Effector memory CD4-positive, alpha-beta T cell (primary cell): ENCODE measurements around the gene THAP7.

Experiments
- DNase-seq, 3 donors: peaks; one replicate each; pipeline ENCODE4 v3.0.0-alpha.2; 2020
- H3K27ac ChIP-seq: 2 replicates; pipeline ENCODE4 v1.7.0; 2013; ENCODE audit warnings: mild to moderate bottlenecking, low read length, moderate library complexity; ENCODE audit not compliant: insufficient read depth, poor library complexity, severe bottlenecking
- H3K27me3 ChIP-seq: replicated peaks from 2 replicates; pipeline ENCODE4 v1.7.0; 2013; ENCODE audit warnings: mild to moderate bottlenecking, low read length; ENCODE audit not compliant: insufficient read depth, control insufficient read depth, poor library complexity, severe bottlenecking
- H3K36me3 ChIP-seq: 2 replicates; pipeline ENCODE4 v1.7.0; 2013; ENCODE audit warnings: mild to moderate bottlenecking, low read length, moderate library complexity; ENCODE audit not compliant: control insufficient read depth, insufficient read depth
- H3K4me1 ChIP-seq: 2 replicates; pipeline ENCODE4 v1.7.0; 2013; ENCODE audit warnings: low read length, mild to moderate bottlenecking; ENCODE audit not compliant: control insufficient read depth, insufficient read depth, poor library complexity, severe bottlenecking
- H3K4me3 ChIP-seq: 2 replicates; pipeline ENCODE4 v1.7.0; 2013; ENCODE audit warnings: low read length, low read depth, mild to moderate bottlenecking; ENCODE audit not compliant: insufficient read depth, poor library complexity, severe bottlenecking
- H3K9me3 ChIP-seq: 2 replicates; pipeline ENCODE4 v1.7.0; 2013; ENCODE audit warnings: mild to moderate bottlenecking, low read length, moderate library complexity; ENCODE audit not compliant: control insufficient read depth

The THAP7 gene

DNA sequence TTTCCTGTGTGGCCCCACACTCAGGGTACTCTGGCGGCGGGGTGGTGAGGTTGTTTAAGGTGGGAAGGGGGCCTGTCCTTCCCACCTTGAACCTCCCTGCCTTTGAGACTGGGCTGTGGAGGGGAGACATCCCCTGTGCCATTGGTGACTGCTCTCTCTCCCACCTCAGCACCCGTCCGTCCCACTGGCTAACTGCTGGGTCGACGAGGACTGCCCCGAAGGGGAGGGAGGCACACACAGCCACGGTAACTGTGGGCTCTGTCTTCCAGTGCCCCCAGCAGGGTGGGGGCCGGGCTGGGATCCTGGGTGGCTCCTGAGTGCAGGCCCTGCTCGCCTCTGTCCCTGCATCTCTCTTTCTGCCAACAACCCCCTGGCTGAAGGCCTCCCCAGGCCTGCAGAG is 20.6 kb upstream of the THAP7 start:
- Histone ChIP-seq H3K4me1 (peaks cover 4% of the 10 kb centered on the region), H3K9me3 (no peaks in the 10 kb centered on the region), H3K4me3 (no peak overlapping the region), H3K36me3 (no peaks in the 10 kb centered on the region), H3K27me3 (no peaks in the 10 kb centered on the region), H3K27ac (no peak overlapping the region)
- no peak for DNase-seq

DNA sequence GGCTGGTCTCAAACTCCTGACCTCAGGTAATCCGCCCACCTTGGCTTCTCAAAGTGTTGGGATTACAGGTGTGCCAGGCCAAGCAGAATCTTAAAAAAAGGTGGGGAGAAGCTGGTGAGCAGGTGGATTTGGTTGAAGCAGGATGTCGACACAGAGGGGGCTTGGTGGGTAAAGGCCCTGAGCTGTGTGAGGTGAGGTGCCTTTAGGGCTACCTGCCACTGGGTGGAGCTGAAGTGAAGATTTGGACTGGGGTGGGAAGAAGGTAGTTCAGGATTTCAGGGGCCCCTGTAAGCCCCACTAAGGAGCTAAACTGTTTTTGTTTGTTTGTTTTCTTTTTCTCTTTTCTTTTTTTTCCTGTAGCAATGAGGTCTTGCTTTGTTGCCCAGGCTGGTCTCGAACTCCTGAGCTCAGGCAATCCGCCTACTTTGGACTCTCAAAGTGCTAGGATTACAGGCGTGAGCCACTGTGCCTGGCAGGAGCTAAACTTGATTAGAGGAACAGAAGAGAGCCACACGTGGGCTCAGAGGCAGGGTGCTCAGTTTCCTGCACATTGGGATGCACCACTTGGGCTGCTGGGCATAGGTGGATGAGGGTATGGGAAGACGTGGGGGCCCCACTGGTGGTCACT is 19.0 kb upstream of the THAP7 start:
- H3K27ac ChIP-seq: no peak overlapping the region
- no peaks in the 10 kb centered on the region for H3K27me3 ChIP-seq
- no peak overlapping the region for H3K4me3 ChIP-seq
- no peak for DNase-seq
- H3K9me3 ChIP-seq: no peaks in the 10 kb centered on the region
- H3K4me1 ChIP-seq: peaks cover 4% of the 10 kb centered on the region
- no peaks in the 10 kb centered on the region for H3K36me3 ChIP-seq

DNA sequence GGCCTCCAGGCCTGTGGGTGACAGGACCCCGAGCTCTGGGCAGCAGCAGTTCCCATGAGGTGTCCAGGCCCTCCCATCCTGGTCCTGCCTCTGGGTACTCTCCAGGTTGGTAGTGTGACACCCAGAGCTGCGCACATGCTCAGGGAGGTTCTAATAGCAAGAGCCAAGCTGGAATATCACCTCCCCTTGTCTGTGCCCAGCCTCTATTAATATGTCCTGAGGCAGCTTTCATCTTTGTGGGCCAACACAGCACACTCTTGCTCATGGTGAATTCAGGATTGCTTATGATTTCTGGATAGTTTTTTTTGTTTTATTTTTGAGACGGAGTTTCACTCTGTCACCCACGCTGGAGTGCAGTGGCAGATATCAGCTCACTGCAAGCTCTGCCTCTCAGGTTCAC is 16.4 kb upstream of the THAP7 start:
- no peaks in the 10 kb centered on the region for H3K9me3 ChIP-seq
- peaks cover 9% of the 10 kb centered on the region for H3K4me1 ChIP-seq
- H3K36me3 ChIP-seq: no peaks in the 10 kb centered on the region
- no peak overlapping the region for H3K27ac ChIP-seq
- H3K27me3 ChIP-seq: no peaks in the 10 kb centered on the region
- no peak for DNase-seq
- no peak overlapping the region for H3K4me3 ChIP-seq

DNA sequence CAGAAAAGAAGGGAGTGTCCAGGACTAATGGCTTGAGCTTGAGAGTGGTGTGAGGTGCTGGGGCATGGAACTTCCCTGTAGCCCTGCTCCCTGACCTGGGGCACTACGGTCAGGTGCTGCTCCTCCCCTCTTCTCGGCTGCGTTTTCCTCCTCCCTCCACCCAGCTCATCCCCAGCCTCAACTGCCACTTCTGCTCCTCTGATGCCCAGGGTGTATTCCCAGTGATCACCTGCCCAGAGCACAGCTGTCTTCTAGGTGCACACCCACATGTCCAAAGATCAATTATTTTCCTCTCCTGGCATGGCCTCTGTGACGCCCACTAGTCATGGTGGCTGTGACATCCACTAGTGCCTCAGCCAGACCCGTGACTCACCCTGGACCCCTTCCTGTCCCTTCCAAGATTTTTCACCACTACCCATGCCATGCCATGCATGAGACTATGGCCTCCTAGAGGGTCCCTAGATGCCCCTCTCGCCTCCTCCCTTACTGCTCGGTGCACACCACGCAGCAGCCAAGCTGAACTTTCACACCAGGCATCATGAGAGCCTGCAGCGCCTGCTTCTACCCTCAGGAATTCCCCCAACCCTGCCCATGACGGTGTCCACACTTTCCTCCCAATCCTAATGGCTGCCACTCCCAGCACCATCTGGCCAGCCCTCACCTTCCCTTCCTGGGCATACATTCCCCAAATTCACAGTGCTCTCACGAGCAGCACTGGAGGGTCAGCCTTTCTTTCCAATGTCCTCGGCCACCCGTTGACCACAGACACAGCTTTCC is 14.9 kb upstream of the THAP7 start:
- H3K4me3 ChIP-seq: no peak overlapping the region
- H3K27ac ChIP-seq: no peak overlapping the region
- H3K9me3 ChIP-seq: no peaks in the 10 kb centered on the region
- DNase-seq: no peak
- no peaks in the 10 kb centered on the region for H3K36me3 ChIP-seq
- H3K27me3 ChIP-seq: no peaks in the 10 kb centered on the region
- peaks cover 9% of the 10 kb centered on the region for H3K4me1 ChIP-seq

DNA sequence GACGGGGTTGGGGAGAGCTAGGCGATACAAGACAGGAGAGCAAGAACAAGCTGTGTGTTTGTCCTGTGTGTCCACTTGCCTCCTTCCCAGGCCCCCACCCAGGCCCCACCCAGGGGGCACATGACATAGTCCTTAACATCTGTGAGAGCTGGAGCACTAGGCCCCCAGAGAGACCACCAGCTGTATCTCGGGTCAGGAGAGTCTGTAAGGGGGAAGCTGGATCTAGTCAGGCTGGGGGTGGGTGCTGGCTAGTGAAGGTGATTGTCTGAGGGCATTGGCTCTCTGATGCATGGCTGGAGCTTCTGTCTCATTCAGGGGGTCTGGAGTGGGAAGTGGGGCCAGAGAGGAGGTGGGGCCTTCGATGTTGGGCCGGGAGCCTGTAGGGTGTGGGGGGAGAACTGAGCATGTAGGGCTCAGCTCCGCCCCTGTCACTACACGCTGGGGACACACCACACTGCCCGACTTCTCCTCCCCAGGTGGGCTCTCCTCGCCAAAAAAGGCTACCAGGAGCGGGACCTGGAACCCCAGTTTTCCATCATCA is 13.6 kb upstream of the THAP7 start:
- no peaks in the 10 kb centered on the region for H3K9me3 ChIP-seq
- peaks cover 9% of the 10 kb centered on the region for H3K4me1 ChIP-seq
- DNase-seq: no peak
- H3K27me3 ChIP-seq: no peaks in the 10 kb centered on the region
- H3K27ac ChIP-seq: no peak overlapping the region
- H3K4me3 ChIP-seq: no peak overlapping the region
- H3K36me3 ChIP-seq: no peaks in the 10 kb centered on the region

DNA sequence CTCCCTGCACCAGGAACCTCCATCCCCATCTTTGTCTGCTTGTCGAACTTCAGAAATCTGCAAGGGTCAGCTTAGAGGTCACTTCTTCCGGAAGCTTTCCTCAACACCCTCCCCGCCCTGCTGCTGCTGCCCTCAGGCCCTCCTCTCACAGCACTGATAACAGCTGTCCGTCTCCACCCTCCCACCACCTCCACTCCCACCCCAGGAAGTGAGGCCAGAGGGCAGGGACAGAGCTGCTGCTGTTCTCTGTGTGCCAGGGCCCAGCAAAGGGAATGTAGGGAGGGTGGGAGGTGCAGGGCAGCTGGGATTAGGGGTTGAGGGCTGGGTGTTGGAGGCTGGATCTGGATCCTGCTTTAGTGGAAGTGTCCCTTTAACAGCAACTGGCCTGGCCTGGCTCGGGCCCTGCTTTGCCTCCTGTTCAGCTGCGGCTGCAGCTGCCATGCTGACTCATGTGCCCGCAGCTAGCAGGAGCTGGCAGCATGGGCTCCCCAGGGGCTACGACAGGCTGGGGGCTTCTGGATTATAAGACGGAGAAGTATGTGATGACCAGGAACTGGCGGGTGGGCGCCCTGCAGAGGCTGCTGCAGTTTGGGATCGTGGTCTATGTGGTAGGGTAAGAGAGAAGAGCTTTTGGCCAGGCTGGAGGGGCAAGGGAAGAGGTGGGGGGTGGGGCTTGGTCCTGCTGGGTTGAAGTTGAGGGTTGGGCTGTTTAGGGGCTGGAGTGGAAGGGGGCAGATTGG is 13.0 kb upstream of the THAP7 start, which contains the start of gene P2RX6:
TSS of gene P2RX6 (plus strand) at position 440 of the 740 bp plus-strand sequence. CDS start at position 450, 10 bp downstream.
- no peaks in the 10 kb centered on the region for H3K27me3 ChIP-seq
- no peaks in the 10 kb centered on the region for H3K9me3 ChIP-seq
- DNase-seq: no peak
- peak within 1 kb of the TSS; percentile 31 for H3K4me3 ChIP-seq
- H3K4me1 ChIP-seq: peaks cover 9% of the 10 kb centered on the region
- H3K27ac ChIP-seq: peak within 1 kb of the TSS; percentile 65
- H3K36me3 ChIP-seq: no peaks in the 10 kb centered on the region

DNA sequence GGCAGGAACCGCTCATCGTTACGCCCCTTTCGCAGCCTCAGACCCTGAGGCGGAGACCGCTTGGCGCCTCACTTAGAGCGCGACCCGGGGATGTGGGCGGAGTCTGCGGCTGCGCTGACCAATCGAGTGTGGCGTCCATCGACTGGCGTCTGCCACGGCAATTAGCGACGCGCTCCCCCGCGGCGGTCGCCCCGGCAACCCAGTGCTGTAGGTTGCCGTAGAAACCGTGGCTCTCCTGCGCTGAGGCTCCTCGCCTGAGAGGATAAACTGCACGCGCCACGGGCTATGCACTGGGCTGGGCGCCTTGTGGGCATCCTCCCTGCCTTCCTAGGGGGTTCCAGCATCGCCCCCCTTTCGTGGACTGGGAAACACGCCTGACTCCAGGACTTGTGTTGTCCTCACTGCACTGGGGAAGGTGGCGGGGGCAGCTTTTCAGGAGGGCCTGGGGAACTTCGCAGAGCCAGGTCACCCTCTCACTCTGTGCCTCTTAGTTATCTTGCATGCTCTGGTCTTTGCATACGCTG is 12.3 kb upstream of the THAP7 start:
- Histone ChIP-seq H3K36me3 (no peaks in the 10 kb centered on the region), H3K4me3 (peak overlapping the region; percentile 31), H3K27ac (peak overlapping the region; percentile 65), H3K27me3 (no peaks in the 10 kb centered on the region), H3K9me3 (no peaks in the 10 kb centered on the region), H3K4me1 (peaks cover 9% of the 10 kb centered on the region)
- peak; percentile 79 to 81 (median 79) for DNase-seq

DNA sequence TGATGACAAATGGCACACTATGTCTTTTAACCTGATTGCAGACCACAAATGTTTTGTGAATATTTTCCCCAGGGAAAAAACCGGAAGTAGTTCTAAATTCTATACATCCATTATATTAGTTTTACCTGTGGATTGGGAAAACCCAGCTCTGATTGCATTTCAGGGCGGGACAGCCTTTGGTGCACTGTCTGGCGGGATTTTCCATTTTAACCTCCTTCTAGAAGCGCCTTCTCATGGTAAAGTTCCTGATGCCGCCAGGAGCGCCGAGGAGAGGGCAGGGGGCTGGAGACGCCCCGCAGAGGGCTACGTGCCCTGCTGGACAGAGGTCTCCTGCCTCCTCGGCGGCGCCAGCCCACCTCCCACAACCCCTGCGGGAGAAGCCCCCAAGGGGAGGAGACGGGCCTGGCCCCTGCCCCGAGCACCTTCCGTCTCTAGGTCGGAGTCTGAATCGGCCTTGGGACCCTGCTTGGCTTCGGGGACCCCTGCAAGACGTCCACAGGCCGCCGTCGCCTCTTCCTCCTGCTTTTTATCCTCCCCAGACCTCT is 11.8 kb upstream of the THAP7 start:
- H3K4me1 ChIP-seq: peaks cover 9% of the 10 kb centered on the region
- no peaks in the 10 kb centered on the region for H3K9me3 ChIP-seq
- H3K27ac ChIP-seq: peak overlapping the region; percentile 65
- H3K36me3 ChIP-seq: no peaks in the 10 kb centered on the region
- H3K4me3 ChIP-seq: peak overlapping the region; percentile 31
- DNase-seq: no peak
- H3K27me3 ChIP-seq: no peaks in the 10 kb centered on the region

DNA sequence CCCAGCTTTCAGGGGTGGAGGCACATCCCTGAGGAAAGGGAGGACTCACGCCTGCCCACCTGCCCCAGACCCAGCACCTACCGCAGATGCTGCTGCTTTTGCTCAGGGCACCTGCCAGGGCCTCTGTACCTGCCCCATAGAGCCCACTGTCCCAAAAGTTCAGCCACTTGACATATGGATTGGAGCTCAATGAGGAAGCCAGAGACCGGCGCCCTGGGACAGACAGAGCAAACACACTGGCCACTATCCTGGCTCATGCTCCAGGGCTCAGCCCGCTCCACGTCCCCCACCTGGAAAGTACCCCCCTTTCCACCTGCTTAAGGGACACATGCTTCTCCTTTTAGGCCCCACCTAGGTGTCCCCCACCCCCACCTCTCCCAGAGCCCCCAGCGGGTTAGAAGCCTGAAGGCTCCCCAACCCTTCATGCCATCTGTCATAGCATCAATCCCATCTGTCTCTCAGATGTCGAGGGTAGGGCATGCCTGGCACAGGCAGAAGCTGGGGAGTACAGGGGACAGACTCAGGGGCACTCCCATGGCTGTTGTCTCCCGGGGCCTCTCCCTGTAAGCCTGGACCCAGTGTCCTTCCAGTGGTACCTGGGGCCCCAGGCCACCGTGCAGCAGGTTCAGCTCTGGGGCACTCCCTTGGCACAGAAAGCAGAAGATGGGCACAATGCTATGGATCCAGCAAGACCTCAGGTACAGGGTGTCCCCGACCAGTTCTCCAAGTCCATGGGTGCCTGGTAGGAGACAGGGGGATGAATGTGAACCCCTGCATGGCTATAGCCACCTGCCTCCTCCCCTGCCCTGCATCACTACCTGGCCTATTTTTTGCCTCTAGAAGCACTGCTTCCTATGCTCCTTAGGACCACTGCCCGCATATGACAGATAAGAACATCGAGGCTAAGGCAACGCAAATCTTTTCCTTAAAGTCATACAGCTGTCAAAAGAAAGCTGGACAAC is 10.8 kb upstream of the THAP7 start:
- Histone ChIP-seq H3K27me3 (no peaks in the 10 kb centered on the region), H3K27ac (no peak overlapping the region), H3K4me1 (peaks cover 9% of the 10 kb centered on the region), H3K9me3 (no peaks in the 10 kb centered on the region), H3K36me3 (no peaks in the 10 kb centered on the region), H3K4me3 (no peak overlapping the region)
- DNase-seq: no peak
